ENCODE data around the gene NFATC2.

The NFATC2 gene

GRCh38 chr20:51444922-51445438 is 97.5 kb downstream of the NFATC2 start:
- no peak overlapping the region for H3K27ac ChIP-seq

GRCh38 chr20:51444467-51444866 is 98.1 kb downstream of the NFATC2 start:
- no peak for TF ChIP-seq CTCF (conservative IDR thresholded peaks at IDR 0.05)

More at GRCh38 chr20:51444922-51445438, 97.5 kb downstream of the NFATC2 start:
- no peak for TF ChIP-seq CTCF (conservative IDR thresholded peaks at IDR 0.05)

GRCh38 chr20:51442602-51443001 is 99.9 kb downstream of the NFATC2 start:
- no peak overlapping the region for H3K27ac ChIP-seq
- no peak for TF ChIP-seq CTCF (conservative IDR thresholded peaks at IDR 0.05)

More at GRCh38 chr20:51444467-51444866, 98.1 kb downstream of the NFATC2 start:
- no peak overlapping the region for H3K27ac ChIP-seq

GRCh38 chr20:51440589-51440988 is 101.9 kb downstream of the NFATC2 start:
- H3K27ac ChIP-seq, result no peak overlapping the region
- TF ChIP-seq CTCF (conservative IDR thresholded peaks at IDR 0.05), result no peak

- H3K27ac ChIP-seq, result no peak overlapping the region
- no peak for TF ChIP-seq CTCF (conservative IDR thresholded peaks at IDR 0.05)
Observed at GRCh38 chr20:51439160-51439689, 103.3 kb downstream of the NFATC2 start.

GRCh38 chr20:51438136-51438535 is 104.4 kb downstream of the NFATC2 start:
- TF ChIP-seq CTCF (conservative IDR thresholded peaks at IDR 0.05), result no peak
- no peak overlapping the region for H3K27ac ChIP-seq

- H3K27ac ChIP-seq, result no peak overlapping the region
- TF ChIP-seq CTCF (conservative IDR thresholded peaks at IDR 0.05), result no peak
Observed at GRCh38 chr20:51437182-51437924, 105.2 kb downstream of the NFATC2 start.

Data from VCaP (cell line).